T-helper 2 cell treated with Interferon-gamma antibody and Interleukin-4, amounts not matched to agents 5 μg/mL and 100 μg/mL, for 36 hours (primary cell): ENCODE measurements around the gene OLFM4.
"Not testable (repeated sequence)": the region's sequence is repeated elsewhere in the genome, so short reads cannot be mapped to it uniquely, and the experiment has no call there.

Experiments used
- DNase-seq: peaks from one replicate; pipeline ENCODE4 v3.0.0; 2021; ENCODE audit warnings: low spot score
- H3K27ac Mint-ChIP-seq: one replicate; pipeline ENCODE4 v1.8.0; 2021; ENCODE audit warnings: mild to moderate bottlenecking, mixed read lengths
- H3K27me3 Mint-ChIP-seq: one replicate; pipeline ENCODE4 v1.8.0; 2021; ENCODE audit warnings: low read depth, mixed read lengths
- H3K36me3 Mint-ChIP-seq: one replicate; pipeline ENCODE4 v1.8.0; 2021; ENCODE audit warnings: low read depth, mixed read lengths
- H3K4me1 Mint-ChIP-seq: one replicate; pipeline ENCODE4 v1.8.0; 2021; ENCODE audit warnings: low read depth, mixed read lengths
- H3K4me3 Mint-ChIP-seq: one replicate; pipeline ENCODE4 v1.8.0; 2022; ENCODE audit warnings: mild to moderate bottlenecking, moderate library complexity, mixed read lengths
- H3K9me3 Mint-ChIP-seq: one replicate; pipeline ENCODE4 v1.8.0; 2021; ENCODE audit warnings: mixed read lengths

OLFM4 gene

DNA sequence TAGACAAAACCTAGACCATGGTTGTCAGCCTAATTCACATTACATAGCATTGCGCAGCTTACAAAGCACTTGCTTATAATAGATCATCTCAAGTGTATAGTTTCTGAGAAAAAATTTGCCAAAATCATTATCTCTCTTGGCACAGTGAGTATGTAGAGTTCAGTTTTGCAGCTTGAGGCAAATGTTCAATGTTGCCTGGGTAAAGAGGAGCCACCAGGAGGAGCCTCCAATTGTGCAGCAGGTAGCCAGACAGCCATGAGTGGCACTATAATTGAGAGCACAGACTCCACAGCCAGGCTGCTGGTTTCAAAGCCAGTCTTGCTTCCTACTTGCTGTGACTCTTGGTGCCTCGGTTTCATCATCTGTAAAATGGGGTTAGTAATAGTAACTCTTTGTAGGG, 24.0 kb upstream of the OLFM4 start:
- H3K27me3 Mint-ChIP-seq = peaks cover 4% of the 10 kb centered on the region
- H3K4me3 Mint-ChIP-seq = no peak overlapping the region
- H3K27ac Mint-ChIP-seq = no peak overlapping the region
- H3K4me1 Mint-ChIP-seq = no peaks in the 10 kb centered on the region
- no peaks in the 10 kb centered on the region for H3K36me3 Mint-ChIP-seq
- H3K9me3 Mint-ChIP-seq = no peaks in the 10 kb centered on the region
- DNase-seq = no peak

DNA sequence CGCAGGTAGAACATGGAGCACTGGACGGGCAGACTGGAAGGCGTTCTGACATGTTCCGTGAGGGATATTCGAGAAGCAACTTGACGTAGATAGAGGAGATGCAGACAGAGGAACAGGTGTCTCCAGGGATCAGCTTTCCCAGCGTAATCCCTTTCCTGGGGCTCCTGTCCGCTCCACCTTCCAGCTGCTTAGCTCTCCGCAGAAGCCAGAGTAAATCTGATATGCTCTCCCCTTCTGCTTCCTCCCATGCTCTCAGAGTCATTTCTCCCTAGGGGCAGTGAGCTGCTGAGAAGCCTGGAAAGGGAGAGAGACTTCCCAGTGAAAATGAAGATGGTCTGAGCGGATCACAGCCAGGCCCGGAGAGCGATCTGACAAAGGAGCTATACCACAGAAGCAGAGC, 23.0 kb upstream of the OLFM4 start:
- no peaks in the 10 kb centered on the region for H3K4me1 Mint-ChIP-seq
- H3K27ac Mint-ChIP-seq = no peak overlapping the region
- peaks cover 4% of the 10 kb centered on the region for H3K27me3 Mint-ChIP-seq
- no peaks in the 10 kb centered on the region for H3K36me3 Mint-ChIP-seq
- no peak for DNase-seq
- no peaks in the 10 kb centered on the region for H3K9me3 Mint-ChIP-seq
- no peak overlapping the region for H3K4me3 Mint-ChIP-seq

DNA sequence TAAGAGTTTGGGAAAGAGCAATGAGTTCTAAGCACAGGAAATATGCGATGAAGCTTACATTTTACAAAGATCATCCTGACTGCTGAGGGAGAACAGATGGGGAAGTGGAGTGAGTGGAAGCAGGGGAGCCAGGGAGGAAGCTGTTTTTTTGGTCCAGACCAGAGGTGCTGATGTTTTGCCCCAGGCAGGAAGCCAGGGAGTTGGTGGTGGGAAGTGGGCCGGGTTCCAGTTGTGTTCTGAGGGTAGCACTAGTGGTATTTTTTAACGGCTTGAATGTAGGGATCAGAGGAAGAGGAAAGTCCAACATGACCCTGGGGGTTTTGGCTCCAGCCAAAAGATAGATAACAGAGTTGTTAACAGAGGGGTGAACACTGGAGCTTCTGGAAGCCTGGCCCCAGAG, 20.7 kb upstream of the OLFM4 start:
- H3K36me3 Mint-ChIP-seq = no peaks in the 10 kb centered on the region
- no peak overlapping the region for H3K27ac Mint-ChIP-seq
- H3K9me3 Mint-ChIP-seq = no peaks in the 10 kb centered on the region
- no peaks in the 10 kb centered on the region for H3K4me1 Mint-ChIP-seq
- H3K27me3 Mint-ChIP-seq = peaks cover 4% of the 10 kb centered on the region
- no peak overlapping the region for H3K4me3 Mint-ChIP-seq
- no peak for DNase-seq

DNA sequence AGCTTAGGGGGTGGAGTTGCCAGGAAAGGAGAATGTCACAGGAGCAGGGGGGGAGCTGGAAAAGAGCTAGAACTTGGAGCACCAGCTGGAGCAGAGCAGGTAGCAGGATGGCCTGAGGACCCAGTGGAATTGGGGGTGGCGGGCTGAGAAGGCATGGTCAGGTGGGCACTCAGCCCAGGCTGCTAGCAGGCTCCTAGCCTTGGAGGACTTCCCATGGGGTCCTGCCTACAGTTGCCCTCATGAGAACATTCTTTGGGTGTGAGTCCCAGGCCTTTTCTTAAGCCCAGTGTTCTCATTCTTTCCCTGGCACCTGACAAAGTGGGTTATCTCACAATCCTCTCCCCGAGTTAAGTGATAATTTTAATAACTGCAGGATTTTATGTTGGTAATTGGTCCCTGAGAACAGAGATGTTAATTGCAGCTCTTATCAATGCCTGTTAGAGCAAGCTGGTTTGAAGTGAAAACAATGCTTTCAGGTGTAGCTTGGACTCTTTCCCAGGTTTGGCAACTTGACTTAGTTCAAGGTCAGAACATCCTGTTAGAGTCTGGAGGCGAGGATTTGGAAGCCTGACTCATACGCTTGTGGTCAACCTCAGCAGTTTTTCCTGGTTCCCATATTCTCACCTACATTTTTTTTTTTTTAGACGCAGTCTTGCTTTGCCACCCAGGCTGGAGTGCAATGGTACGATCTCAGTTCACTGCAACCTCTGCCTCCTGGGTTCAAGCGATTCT, 18.1 kb upstream of the OLFM4 start:
- no peaks in the 10 kb centered on the region for H3K4me1 Mint-ChIP-seq
- DNase-seq = no peak
- H3K27ac Mint-ChIP-seq = no peak overlapping the region
- no peak overlapping the region for H3K4me3 Mint-ChIP-seq
- no peaks in the 10 kb centered on the region for H3K36me3 Mint-ChIP-seq
- no peaks in the 10 kb centered on the region for H3K9me3 Mint-ChIP-seq
- peaks cover 4% of the 10 kb centered on the region for H3K27me3 Mint-ChIP-seq

DNA sequence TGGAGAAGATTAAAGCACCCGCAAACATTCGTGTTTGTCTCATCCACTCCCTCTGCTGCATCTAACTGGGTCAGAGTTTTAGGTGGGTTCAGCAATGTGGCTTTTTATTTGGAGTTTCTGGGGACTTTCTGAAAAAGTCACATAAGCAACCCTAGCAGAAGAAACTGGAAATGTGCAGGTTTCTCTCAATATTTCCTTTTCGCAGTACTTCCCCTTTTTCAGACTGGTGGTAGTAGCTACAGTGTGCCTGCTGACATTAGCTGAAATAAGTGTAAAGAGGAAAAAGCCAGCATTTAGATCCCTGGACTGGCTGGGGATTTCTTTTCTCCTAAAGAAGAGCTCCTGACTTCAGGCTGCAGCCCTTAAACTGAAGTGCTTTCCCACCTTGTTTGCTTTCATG, 15.9 kb upstream of the OLFM4 start:
- Mint-ChIP-seq H3K4me1 (no peaks in the 10 kb centered on the region), H3K9me3 (no peaks in the 10 kb centered on the region), H3K36me3 (no peaks in the 10 kb centered on the region), H3K27ac (no peak overlapping the region), H3K4me3 (no peak overlapping the region), H3K27me3 (peaks cover 2% of the 10 kb centered on the region)
- DNase-seq = no peak

DNA sequence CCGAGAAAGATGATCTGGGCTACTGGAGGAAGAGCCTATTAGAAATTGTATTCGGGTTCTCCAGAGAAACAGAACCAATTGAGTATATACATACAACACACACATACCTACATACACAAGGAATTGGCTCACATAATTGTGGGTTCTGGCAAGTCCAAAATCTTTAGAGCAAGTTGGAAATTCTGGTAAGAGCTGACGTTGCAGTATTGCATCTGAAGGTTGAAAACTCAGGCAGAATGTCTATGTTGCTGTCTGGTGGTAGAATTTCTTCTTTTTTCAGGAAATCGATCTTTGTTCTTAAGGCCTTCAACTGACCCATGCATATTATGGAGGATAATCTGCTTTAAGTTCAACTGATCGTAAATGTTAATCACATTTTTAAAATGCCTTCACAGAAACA, 15.5 kb upstream of the OLFM4 start:
- H3K4me3 Mint-ChIP-seq = no peak overlapping the region
- H3K36me3 Mint-ChIP-seq = no peaks in the 10 kb centered on the region
- H3K4me1 Mint-ChIP-seq = no peaks in the 10 kb centered on the region
- no peaks in the 10 kb centered on the region for H3K9me3 Mint-ChIP-seq
- H3K27me3 Mint-ChIP-seq = no peaks in the 10 kb centered on the region
- no peak overlapping the region for H3K27ac Mint-ChIP-seq
- DNase-seq = no peak

DNA sequence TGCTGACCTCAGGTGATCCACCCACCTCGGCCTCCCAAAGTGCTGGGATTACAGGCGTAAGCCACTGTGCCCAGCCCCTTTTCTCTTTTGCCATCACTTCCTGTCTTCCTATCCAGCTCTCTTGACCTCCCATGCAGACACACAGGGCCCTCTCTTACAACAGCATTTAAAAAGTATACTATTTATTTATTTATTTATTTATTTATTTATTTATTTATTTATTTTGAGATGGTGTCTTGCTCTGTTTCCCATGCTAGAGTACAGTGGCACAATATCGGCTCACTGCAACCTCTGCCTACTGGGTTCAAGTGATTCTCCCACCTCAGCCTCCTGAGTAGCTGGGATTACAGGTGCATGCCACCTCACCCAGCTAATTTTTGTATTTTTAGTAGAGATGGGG, 14.6 kb upstream of the OLFM4 start:
- not testable (repeated sequence) for H3K36me3 Mint-ChIP-seq, H3K27me3 Mint-ChIP-seq, DNase-seq, H3K27ac Mint-ChIP-seq, H3K4me3 Mint-ChIP-seq, H3K4me1 Mint-ChIP-seq, H3K9me3 Mint-ChIP-seq

DNA sequence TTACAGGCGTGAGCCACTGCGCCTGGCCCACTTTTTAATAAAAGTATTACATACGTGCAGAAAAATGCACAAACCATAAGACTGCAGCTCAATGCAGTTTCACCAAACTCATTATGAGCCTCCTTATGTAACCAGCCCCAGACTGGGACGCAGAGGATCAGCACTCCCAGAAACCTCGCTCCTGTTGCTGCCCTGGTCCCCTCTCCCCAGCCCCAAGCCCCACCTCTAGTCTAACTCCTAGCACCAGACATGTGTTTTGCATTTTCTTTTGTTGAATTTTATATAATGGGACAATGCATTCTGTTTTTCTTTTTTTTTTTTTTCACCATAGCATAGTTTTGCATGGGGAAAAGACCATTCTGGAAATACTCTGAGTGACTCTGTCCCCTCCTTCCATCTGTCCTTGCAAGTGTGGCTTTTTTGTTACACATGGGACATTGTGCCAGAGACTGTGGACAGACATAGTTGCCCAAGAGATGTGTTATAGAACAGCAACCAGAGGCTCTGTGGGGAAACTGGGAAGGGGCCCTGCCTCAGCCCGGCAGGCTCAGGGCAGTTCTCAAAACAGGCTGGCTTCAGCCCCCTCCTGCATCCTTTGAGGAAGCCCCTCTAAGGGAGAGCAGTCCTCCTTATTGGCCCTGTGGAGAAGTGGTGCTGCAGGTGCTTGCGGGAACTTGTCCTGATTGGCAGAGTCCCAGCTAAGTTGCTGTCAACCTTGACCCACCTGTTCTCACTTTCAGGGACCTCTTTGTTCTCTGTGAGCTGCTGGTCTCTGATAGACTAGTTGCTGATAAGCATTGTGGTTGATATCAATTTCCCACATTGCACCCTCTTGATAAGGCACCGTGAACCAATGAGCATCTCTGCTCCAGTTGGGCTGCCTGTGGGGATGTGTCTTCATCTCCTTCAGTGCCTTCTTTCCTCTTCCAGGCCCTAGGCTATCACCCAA, 13.8 kb upstream of the OLFM4 start:
- DNase-seq = no peak
- no peaks in the 10 kb centered on the region for H3K27me3 Mint-ChIP-seq
- H3K4me3 Mint-ChIP-seq = no peak overlapping the region
- no peaks in the 10 kb centered on the region for H3K9me3 Mint-ChIP-seq
- H3K4me1 Mint-ChIP-seq = no peaks in the 10 kb centered on the region
- no peak overlapping the region for H3K27ac Mint-ChIP-seq
- H3K36me3 Mint-ChIP-seq = no peaks in the 10 kb centered on the region

DNA sequence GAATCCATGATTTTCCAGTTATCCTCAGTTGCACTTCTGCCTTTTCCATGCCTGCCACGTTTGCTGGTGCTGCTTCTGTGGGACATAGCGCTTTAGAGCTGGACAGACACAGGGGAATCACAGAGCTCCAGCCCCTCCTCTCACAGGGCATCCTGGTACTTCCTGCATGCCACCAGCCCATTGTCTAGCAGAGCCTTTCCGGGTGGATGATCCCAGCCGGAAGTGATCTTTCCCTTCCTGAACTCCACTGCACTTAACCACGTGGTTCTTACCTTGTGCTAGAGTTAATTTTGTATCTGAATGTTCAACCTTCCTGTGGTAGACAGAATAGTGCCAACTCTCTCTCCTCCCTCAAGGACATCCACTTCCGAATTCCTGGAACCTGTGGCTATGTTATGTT, 12.6 kb upstream of the OLFM4 start:
- Mint-ChIP-seq H3K4me1 (no peaks in the 10 kb centered on the region), H3K27ac (no peak overlapping the region), H3K36me3 (no peaks in the 10 kb centered on the region), H3K4me3 (no peak overlapping the region), H3K27me3 (no peaks in the 10 kb centered on the region), H3K9me3 (no peaks in the 10 kb centered on the region)
- no peak for DNase-seq

DNA sequence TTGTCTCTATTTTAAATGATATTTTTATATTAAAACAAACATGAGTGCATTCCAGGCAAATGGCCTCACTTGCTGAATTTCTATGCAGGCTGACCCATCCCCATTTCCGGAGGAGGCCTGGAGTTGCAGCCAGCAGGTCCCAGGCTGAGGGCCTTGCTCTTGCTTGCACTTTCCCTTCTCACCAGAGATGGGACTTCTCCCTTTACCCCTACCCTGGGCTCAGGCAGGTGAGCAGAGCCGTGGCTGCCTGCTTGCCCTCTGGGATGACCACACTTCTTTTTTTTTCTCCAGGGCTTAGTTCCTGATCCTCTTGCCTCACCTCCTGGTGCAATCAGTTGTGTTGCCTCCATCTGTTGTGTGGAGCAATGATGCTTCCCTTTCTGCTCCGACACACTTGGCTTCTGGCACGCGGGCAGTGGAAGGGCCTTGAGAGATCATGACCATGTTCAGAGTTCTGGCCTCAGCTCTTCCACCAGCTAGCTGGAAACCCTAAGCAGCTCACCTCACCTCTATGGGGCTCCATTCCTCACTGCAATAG, 11.1 kb upstream of the OLFM4 start:
- Mint-ChIP-seq H3K27me3 (no peaks in the 10 kb centered on the region), H3K27ac (no peak overlapping the region), H3K9me3 (no peaks in the 10 kb centered on the region), H3K4me1 (no peaks in the 10 kb centered on the region), H3K4me3 (no peak overlapping the region), H3K36me3 (no peaks in the 10 kb centered on the region)
- no peak for DNase-seq

DNA sequence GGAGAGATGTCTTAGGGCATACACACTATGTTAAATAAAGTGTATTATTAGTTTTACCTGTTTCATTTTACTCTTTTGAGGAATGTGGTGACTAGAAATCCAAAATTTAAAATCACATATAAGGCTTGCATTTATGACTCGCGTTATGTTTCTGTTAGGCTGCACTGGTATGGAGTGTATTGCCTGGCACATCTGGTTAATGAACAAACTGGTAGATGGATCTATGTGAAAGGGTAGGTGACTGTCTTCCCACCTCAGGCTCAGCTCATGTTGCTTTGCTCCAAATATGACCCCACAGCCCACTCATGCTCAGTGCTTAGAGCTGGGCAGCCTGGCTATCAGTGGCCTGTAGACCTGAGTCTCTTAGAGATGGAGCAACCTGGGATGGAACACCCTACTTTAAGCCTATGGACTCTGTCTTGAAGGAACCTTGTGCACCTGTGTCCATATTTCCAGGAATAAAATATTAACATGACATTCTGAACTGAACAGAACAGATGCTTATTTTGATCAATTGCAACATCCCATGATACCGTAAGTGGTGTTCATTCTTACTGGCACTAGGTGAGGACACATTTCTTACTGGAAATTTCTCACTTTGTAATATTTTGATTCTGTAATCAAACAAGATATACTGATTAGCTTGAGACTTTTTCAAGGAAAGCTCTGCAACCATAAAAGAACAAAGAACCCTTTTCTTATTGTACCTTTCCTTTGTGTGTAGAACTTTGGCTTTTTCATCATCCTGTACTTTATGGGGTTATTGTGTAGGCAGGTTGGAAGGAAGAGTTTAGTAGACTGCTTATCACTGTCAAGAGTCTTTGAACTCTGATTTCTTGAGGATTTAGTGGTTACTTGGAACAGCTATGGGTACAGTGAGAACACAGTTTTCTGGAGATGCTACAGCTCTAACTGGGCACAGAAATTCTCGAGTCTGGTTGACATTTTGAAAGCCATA, 9.6 kb upstream of the OLFM4 start:
- Mint-ChIP-seq H3K9me3 (no peaks in the 10 kb centered on the region), H3K4me3 (no peak overlapping the region), H3K27me3 (no peaks in the 10 kb centered on the region), H3K27ac (no peak overlapping the region), H3K4me1 (no peaks in the 10 kb centered on the region), H3K36me3 (no peaks in the 10 kb centered on the region)
- no peak for DNase-seq

DNA sequence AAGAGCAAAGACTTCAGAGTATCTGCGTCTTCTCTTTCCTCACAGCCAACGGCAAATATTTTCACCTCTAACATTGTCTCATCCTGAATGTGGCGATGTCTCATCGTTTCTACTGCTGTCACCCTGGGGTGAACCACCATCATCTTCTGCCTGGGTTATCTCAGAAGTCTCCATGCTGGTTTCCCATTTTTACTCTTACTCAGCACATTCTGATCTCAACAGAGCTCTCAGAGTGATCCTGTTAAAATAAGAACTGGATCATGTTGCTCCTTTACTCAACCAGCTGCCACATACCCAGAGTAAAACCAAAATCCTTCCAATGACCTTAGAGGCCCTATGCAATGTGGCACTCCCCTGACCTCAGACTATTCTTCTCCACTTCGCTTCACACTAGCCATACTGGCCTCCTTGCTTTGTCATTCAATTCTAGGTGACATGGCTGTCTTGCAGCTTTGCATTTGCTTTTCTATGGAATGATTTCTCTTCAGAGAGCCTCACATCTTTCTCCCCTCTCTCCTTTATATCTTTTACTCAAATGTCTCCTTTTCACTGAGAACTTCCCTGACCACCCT, 7.8 kb upstream of the OLFM4 start:
- Mint-ChIP-seq H3K4me1 (no peaks in the 10 kb centered on the region), H3K27me3 (no peaks in the 10 kb centered on the region), H3K36me3 (no peaks in the 10 kb centered on the region), H3K4me3 (no peak overlapping the region), H3K27ac (no peak overlapping the region), H3K9me3 (no peaks in the 10 kb centered on the region)
- no peak for DNase-seq

DNA sequence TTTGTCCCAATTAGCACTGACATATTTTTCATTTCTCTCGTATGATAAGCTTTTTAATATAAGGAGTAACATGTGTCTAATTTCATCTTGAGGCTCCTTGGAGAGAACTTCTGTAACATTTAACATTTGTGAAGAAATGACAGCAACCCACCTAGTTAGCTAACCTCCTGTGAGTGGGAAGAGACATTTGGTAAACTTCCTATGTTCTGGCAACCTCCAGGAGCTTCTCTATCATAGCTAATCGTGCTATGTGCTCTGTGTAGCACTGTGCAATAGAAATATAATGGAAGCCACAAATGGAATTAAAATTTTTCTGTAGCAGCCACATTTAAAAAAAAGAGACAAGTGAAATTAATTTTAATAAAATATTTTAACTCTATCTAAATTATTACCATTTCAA, 5.4 kb upstream of the OLFM4 start:
- no peaks in the 10 kb centered on the region for H3K36me3 Mint-ChIP-seq
- no peak for DNase-seq
- H3K27me3 Mint-ChIP-seq = no peaks in the 10 kb centered on the region
- no peak overlapping the region for H3K4me3 Mint-ChIP-seq
- H3K9me3 Mint-ChIP-seq = no peaks in the 10 kb centered on the region
- no peaks in the 10 kb centered on the region for H3K4me1 Mint-ChIP-seq
- no peak overlapping the region for H3K27ac Mint-ChIP-seq
